Epithelial cell of prostate (primary cell): ENCODE data around the gene SPRN.
"Not testable (repeated sequence)": the region's sequence is repeated elsewhere in the genome, so short reads cannot be mapped to it uniquely, and the experiment has no call there.

ENCODE experiments used
- DNase-seq: peaks from one replicate; pipeline ENCODE4 v3.0.0-alpha.2; 2011; ENCODE audit warnings: low read depth, low spot score
- H3K27ac ChIP-seq: fragments of 450-650 bp; 2 replicates; pipeline ENCODE4 v1.5.1; 2017; ENCODE audit warnings: mild to moderate bottlenecking

The SPRN gene

GRCh38 chr10:133441356-133441755 lies 16.9 kb upstream of the SPRN start:
- H3K27ac ChIP-seq, DNase-seq: not testable (repeated sequence)

- no peak for DNase-seq
- no peak overlapping the region for H3K27ac ChIP-seq
These were observed 16.3 kb upstream of the SPRN start for GRCh38 chr10:133440633-133441285.

- DNase-seq: no peak
- H3K27ac ChIP-seq: no peak overlapping the region
These were observed 15.4 kb upstream of the SPRN start for GRCh38 chr10:133439517-133440461.

- H3K27ac ChIP-seq: no peak overlapping the region
- DNase-seq: no peak
These were observed 14.4 kb upstream of the SPRN start for GRCh38 chr10:133438711-133439273.

- H3K27ac ChIP-seq, DNase-seq: not testable (repeated sequence)
These were observed 8.4 kb upstream of the SPRN start for GRCh38 chr10:133432789-133433188.

GRCh38 chr10:133431888-133432613 lies 7.6 kb upstream of the SPRN start:
- not testable (repeated sequence) for DNase-seq, H3K27ac ChIP-seq

- H3K27ac ChIP-seq, DNase-seq: not testable (repeated sequence)
These were observed 5.1 kb upstream of the SPRN start for GRCh38 chr10:133429571-133429970.

GRCh38 chr10:133424102-133424501 lies 323 bp downstream of the SPRN start:
- not testable (repeated sequence) for DNase-seq, H3K27ac ChIP-seq

GRCh38 chr10:133422807-133423771 lies 1.3 kb downstream of the SPRN start:
- no peak for DNase-seq
- no peak overlapping the region for H3K27ac ChIP-seq

- no peak for DNase-seq
- H3K27ac ChIP-seq: no peak overlapping the region
These were observed 2.1 kb downstream of the SPRN start for GRCh38 chr10:133422223-133422806.

- no peak for DNase-seq
- no peak overlapping the region for H3K27ac ChIP-seq
These were observed 2.8 kb downstream of the SPRN start for GRCh38 chr10:133421336-133422222.

- DNase-seq: no peak
- no peak overlapping the region for H3K27ac ChIP-seq
These were observed 3.8 kb downstream of the SPRN start for GRCh38 chr10:133420579-133420978.

- no peak overlapping the region for H3K27ac ChIP-seq
These were observed 4.4 kb downstream of the SPRN start for GRCh38 chr10:133420028-133420427.

GRCh38 chr10:133419211-133419950 lies 5.0 kb downstream of the SPRN start:
- H3K27ac ChIP-seq: no peak overlapping the region
- DNase-seq: no peak

More at GRCh38 chr10:133420028-133420427, 4.4 kb downstream of the SPRN start:
- DNase-seq: no peak

- H3K27ac ChIP-seq: no peak overlapping the region
- no peak for DNase-seq
These were observed 6.0 kb downstream of the SPRN start for GRCh38 chr10:133418289-133418993.

GRCh38 chr10:133415752-133416151 lies 8.7 kb downstream of the SPRN start:
- no peak for DNase-seq
- no peak overlapping the region for H3K27ac ChIP-seq

- not testable (repeated sequence) for DNase-seq, H3K27ac ChIP-seq
These were observed 10.0 kb downstream of the SPRN start for GRCh38 chr10:133414401-133414800.
